DND-41 (cell line): ENCODE measurements around the gene TENT5A.

Experiments
- CTCF ChIP-seq: IDR thresholded peaks from 2 replicates; pipeline ENCODE4 v1.5.1; 2012; ENCODE audit warnings: borderline replicate concordance, low read length, moderate library complexity, mild to moderate bottlenecking; ENCODE audit not compliant: poor library complexity, severe bottlenecking; ENCODE audit errors: extremely low read depth
- EZH2 ChIP-seq: IDR thresholded peaks from 3 replicates; pipeline ENCODE4 v1.6.1; 2012; ENCODE audit warnings: borderline replicate concordance, low read depth, mild to moderate bottlenecking, moderate library complexity, low read length, inconsistent platforms; ENCODE audit not compliant: severe bottlenecking

- TF ChIP-seq CTCF (no peak), EZH2 (no peak)
Measured at GRCh38 chr6:81767163-81767891, 14.8 kb upstream of the TENT5A start.
